ENCODE results near the gene NELL1. TPM values are rescaled to one million over a fixed set of nuclear protein-coding genes. Genes with fewer than 3 reads are reported as not detected.

NELL1 gene
- total and polyA plus RNA-seq, 3 experiments from 2014 or later: not detected

GRCh38 chr11:20632169-20632532 is 37.2 kb upstream of the NELL1 start:
- no peaks in the 10 kb centered on the region for H3K9me3 ChIP-seq (ENCODE audit: low read length)
- Mint-ChIP-seq H3K36me3 (no peaks in the 10 kb centered on the region), H3K4me1 (no peaks in the 10 kb centered on the region), H3K9me3 (peaks cover 0 to 2% (median 0%) of the 10 kb centered on the region in 5 donors), H3K27ac (no peak overlapping the region), H3K27me3 (peaks cover 2 to 21% of the 10 kb centered on the region in 2 donors), H3K4me3 (no peak overlapping the region)
- no peak for DNase-seq
- H3K27ac ChIP-seq (ENCODE audit: low read depth, low read length): no peak overlapping the region
- no peaks in the 10 kb centered on the region for H3K27me3 ChIP-seq (ENCODE audit: insufficient read depth, low read length, poor library complexity, severe bottlenecking)
- no peaks in the 10 kb centered on the region for H3K4me1 ChIP-seq (ENCODE audit: insufficient read depth, low read length)
- ChIA-PET POLR2A (no interaction called here), CTCF (no interaction called here)
- H3K36me3 ChIP-seq (ENCODE audit: insufficient read depth, low read length): no peaks in the 10 kb centered on the region
- no peak overlapping the region for H3K4me3 ChIP-seq (ENCODE audit: low read length)

- Mint-ChIP-seq H3K36me3 (no peaks in the 10 kb centered on the region), H3K27ac (no peak overlapping the region), H3K4me3 (no peak overlapping the region), H3K27me3 (peaks cover under 1 to 26% of the 10 kb centered on the region in 2 donors), H3K9me3 (peaks cover 0 to 2% (median 0%) of the 10 kb centered on the region in 5 donors), H3K4me1 (no peaks in the 10 kb centered on the region)
- H3K27ac ChIP-seq (ENCODE audit: low read depth, low read length): no peak overlapping the region
- H3K4me1 ChIP-seq (ENCODE audit: insufficient read depth, low read length): no peaks in the 10 kb centered on the region
- no peaks in the 10 kb centered on the region for H3K9me3 ChIP-seq (ENCODE audit: low read length)
- no peak for DNase-seq
- no peaks in the 10 kb centered on the region for H3K27me3 ChIP-seq (ENCODE audit: insufficient read depth, low read length, poor library complexity, severe bottlenecking)
- H3K36me3 ChIP-seq (ENCODE audit: insufficient read depth, low read length): no peaks in the 10 kb centered on the region
- POLR2A ChIA-PET: no interaction called here
- CTCF ChIA-PET: no interaction called here
- no peak overlapping the region for H3K4me3 ChIP-seq (ENCODE audit: low read length)
These were observed 35.3 kb upstream of the NELL1 start for GRCh38 chr11:20634044-20634443.

GRCh38 chr11:20634781-20635180 is 34.6 kb upstream of the NELL1 start:
- Mint-ChIP-seq H3K9me3 (peaks cover 0 to 2% (median 0%) of the 10 kb centered on the region in 5 donors), H3K27ac (no peak overlapping the region), H3K36me3 (no peaks in the 10 kb centered on the region), H3K27me3 (peaks cover 0 to 26% of the 10 kb centered on the region in 2 donors), H3K4me1 (no peaks in the 10 kb centered on the region), H3K4me3 (no peak overlapping the region)
- H3K4me1 ChIP-seq (ENCODE audit: insufficient read depth, low read length): no peaks in the 10 kb centered on the region
- H3K27ac ChIP-seq (ENCODE audit: low read depth, low read length): no peak overlapping the region
- no peak overlapping the region for H3K4me3 ChIP-seq (ENCODE audit: low read length)
- POLR2A ChIA-PET: no interaction called here
- H3K36me3 ChIP-seq (ENCODE audit: insufficient read depth, low read length): no peaks in the 10 kb centered on the region
- H3K27me3 ChIP-seq (ENCODE audit: insufficient read depth, low read length, poor library complexity, severe bottlenecking): no peaks in the 10 kb centered on the region
- H3K9me3 ChIP-seq (ENCODE audit: low read length): no peaks in the 10 kb centered on the region
- CTCF ChIA-PET: no interaction called here
- no peak for DNase-seq

GRCh38 chr11:20638074-20638473 is 31.3 kb upstream of the NELL1 start:
- DNase-seq: no peak
- H3K9me3 ChIP-seq (ENCODE audit: low read length): no peaks in the 10 kb centered on the region
- CTCF ChIA-PET: no interaction called here
- Mint-ChIP-seq H3K27ac (no peak overlapping the region), H3K4me1 (no peaks in the 10 kb centered on the region), H3K36me3 (no peaks in the 10 kb centered on the region), H3K9me3 (no peaks in the 10 kb centered on the region), H3K4me3 (no peak overlapping the region), H3K27me3 (peaks cover 3 to 26% of the 10 kb centered on the region in 2 donors)
- no peaks in the 10 kb centered on the region for H3K27me3 ChIP-seq (ENCODE audit: insufficient read depth, low read length, poor library complexity, severe bottlenecking)
- no peaks in the 10 kb centered on the region for H3K36me3 ChIP-seq (ENCODE audit: insufficient read depth, low read length)
- H3K4me1 ChIP-seq (ENCODE audit: insufficient read depth, low read length): no peaks in the 10 kb centered on the region
- no peak overlapping the region for H3K4me3 ChIP-seq (ENCODE audit: low read length)
- H3K27ac ChIP-seq (ENCODE audit: low read depth, low read length): no peak overlapping the region
- POLR2A ChIA-PET: no interaction called here

GRCh38 chr11:20639688-20640087 is 29.7 kb upstream of the NELL1 start:
- POLR2A ChIA-PET: no interaction called here
- DNase-seq: no peak

GRCh38 chr11:20640401-20640800 is 29.0 kb upstream of the NELL1 start:
- no peak for DNase-seq
- H3K4me1 Mint-ChIP-seq: no peaks in the 10 kb centered on the region
- no peaks in the 10 kb centered on the region for H3K36me3 Mint-ChIP-seq
- no peak overlapping the region for H3K4me3 Mint-ChIP-seq
- peaks cover 6 to 32% of the 10 kb centered on the region in 2 donors for H3K27me3 Mint-ChIP-seq
- Histone ChIP-seq H3K4me1 (ENCODE audit: insufficient read depth, low read length) (no peaks in the 10 kb centered on the region), H3K27ac (ENCODE audit: low read depth, low read length) (no peak overlapping the region), H3K9me3 (ENCODE audit: low read length) (no peaks in the 10 kb centered on the region), H3K36me3 (ENCODE audit: insufficient read depth, low read length) (no peaks in the 10 kb centered on the region), H3K27me3 (ENCODE audit: insufficient read depth, low read length, poor library complexity, severe bottlenecking) (no peaks in the 10 kb centered on the region), H3K4me3 (ENCODE audit: low read length) (no peak overlapping the region)
- H3K27ac Mint-ChIP-seq: no peak overlapping the region
- H3K9me3 Mint-ChIP-seq: no peaks in the 10 kb centered on the region
- POLR2A ChIA-PET: no interaction called here
- CTCF ChIA-PET: interaction anchor here (1.5 kb wide), 1 partner anchor 20 kb away, joined by 3 read pairs; no protein-coding TSS in a partner anchor

More at GRCh38 chr11:20639688-20640087, 29.7 kb upstream of the NELL1 start:
- Mint-ChIP-seq H3K36me3 (no peaks in the 10 kb centered on the region), H3K4me3 (no peak overlapping the region), H3K27me3 (peaks cover 3 to 32% of the 10 kb centered on the region in 2 donors), H3K27ac (no peak overlapping the region), H3K9me3 (no peaks in the 10 kb centered on the region), H3K4me1 (no peaks in the 10 kb centered on the region)
- Histone ChIP-seq H3K36me3 (ENCODE audit: insufficient read depth, low read length) (no peaks in the 10 kb centered on the region), H3K27ac (ENCODE audit: low read depth, low read length) (no peak overlapping the region), H3K9me3 (ENCODE audit: low read length) (no peaks in the 10 kb centered on the region), H3K27me3 (ENCODE audit: insufficient read depth, low read length, poor library complexity, severe bottlenecking) (no peaks in the 10 kb centered on the region), H3K4me1 (ENCODE audit: insufficient read depth, low read length) (no peaks in the 10 kb centered on the region), H3K4me3 (ENCODE audit: low read length) (no peak overlapping the region)
- CTCF ChIA-PET: no interaction called here

GRCh38 chr11:20644360-20644759 is 25.0 kb upstream of the NELL1 start:
- Histone ChIP-seq H3K9me3 (ENCODE audit: low read length) (no peaks in the 10 kb centered on the region), H3K4me3 (ENCODE audit: low read length) (no peak overlapping the region), H3K36me3 (ENCODE audit: insufficient read depth, low read length) (no peaks in the 10 kb centered on the region), H3K4me1 (ENCODE audit: insufficient read depth, low read length) (no peaks in the 10 kb centered on the region), H3K27me3 (ENCODE audit: insufficient read depth, low read length, poor library complexity, severe bottlenecking) (no peaks in the 10 kb centered on the region), H3K27ac (ENCODE audit: low read depth, low read length) (no peak overlapping the region)
- H3K36me3 Mint-ChIP-seq: no peaks in the 10 kb centered on the region
- ChIA-PET POLR2A (no interaction called here), CTCF (no interaction called here)
- no peak for DNase-seq
- H3K27ac Mint-ChIP-seq: no peak overlapping the region
- peaks cover 6 to 17% of the 10 kb centered on the region in 2 donors for H3K27me3 Mint-ChIP-seq
- no peaks in the 10 kb centered on the region for H3K4me1 Mint-ChIP-seq
- H3K4me3 Mint-ChIP-seq: no peak overlapping the region
- H3K9me3 Mint-ChIP-seq: no peaks in the 10 kb centered on the region

- Histone ChIP-seq H3K4me1 (ENCODE audit: insufficient read depth, low read length) (no peaks in the 10 kb centered on the region), H3K4me3 (ENCODE audit: low read length) (no peak overlapping the region), H3K9me3 (ENCODE audit: low read length) (no peaks in the 10 kb centered on the region), H3K27ac (ENCODE audit: low read depth, low read length) (no peak overlapping the region), H3K36me3 (ENCODE audit: insufficient read depth, low read length) (no peaks in the 10 kb centered on the region), H3K27me3 (ENCODE audit: insufficient read depth, low read length, poor library complexity, severe bottlenecking) (no peaks in the 10 kb centered on the region)
- peaks cover 6 to 16% of the 10 kb centered on the region in 2 donors for H3K27me3 Mint-ChIP-seq
- no peak overlapping the region for H3K27ac Mint-ChIP-seq
- CTCF ChIA-PET: interaction anchor here (0.8 to 1.2 kb wide), 2 partner anchors 9 to 30 kb away, joined by 3 to 4 read pairs; no protein-coding TSS in a partner anchor
- no peaks in the 10 kb centered on the region for H3K4me1 Mint-ChIP-seq
- no peaks in the 10 kb centered on the region for H3K9me3 Mint-ChIP-seq
- no peaks in the 10 kb centered on the region for H3K36me3 Mint-ChIP-seq
- H3K4me3 Mint-ChIP-seq: no peak overlapping the region
- POLR2A ChIA-PET: no interaction called here
- DNase-seq: peak in 3 of 5 donors; percentile 3 to 25 (median 8)
These were observed 21.3 kb upstream of the NELL1 start for GRCh38 chr11:20647976-20648565.

Data from CD8-positive, alpha-beta memory T cell (primary cell).